ENCODE measurements around the gene CFL1.

DNA sequence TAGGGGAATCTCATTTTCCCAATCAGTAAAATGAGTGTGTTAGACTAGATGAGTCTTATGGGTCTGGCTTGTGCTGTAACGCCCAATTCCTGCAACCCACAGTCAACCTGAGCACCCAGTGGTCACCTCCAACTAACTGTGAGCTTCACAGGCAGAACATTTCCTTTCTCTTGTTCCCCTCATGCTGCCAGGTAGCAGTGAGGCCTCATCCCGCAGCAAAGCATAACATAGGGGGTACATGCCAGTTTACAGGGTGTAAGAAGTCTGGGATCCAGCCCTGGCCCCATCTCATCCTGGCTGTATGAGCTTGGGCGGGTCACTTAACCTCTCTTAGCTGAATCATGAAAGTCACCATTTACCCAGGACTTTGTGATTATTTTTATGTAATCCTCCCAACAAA is 10.9 kb upstream of the CFL1 start:
- TF ChIP-seq, protein P1, sequence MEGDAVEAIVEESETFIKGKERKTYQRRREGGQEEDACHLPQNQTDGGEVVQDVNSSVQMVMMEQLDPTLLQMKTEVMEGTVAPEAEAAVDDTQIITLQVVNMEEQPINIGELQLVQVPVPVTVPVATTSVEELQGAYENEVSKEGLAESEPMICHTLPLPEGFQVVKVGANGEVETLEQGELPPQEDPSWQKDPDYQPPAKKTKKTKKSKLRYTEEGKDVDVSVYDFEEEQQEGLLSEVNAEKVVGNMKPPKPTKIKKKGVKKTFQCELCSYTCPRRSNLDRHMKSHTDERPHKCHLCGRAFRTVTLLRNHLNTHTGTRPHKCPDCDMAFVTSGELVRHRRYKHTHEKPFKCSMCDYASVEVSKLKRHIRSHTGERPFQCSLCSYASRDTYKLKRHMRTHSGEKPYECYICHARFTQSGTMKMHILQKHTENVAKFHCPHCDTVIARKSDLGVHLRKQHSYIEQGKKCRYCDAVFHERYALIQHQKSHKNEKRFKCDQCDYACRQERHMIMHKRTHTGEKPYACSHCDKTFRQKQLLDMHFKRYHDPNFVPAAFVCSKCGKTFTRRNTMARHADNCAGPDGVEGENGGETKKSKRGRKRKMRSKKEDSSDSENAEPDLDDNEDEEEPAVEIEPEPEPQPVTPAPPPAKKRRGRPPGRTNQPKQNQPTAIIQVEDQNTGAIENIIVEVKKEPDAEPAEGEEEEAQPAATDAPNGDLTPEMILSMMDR (IDR thresholded peaks at IDR 0.05 in 4 of 5, conservative IDR thresholded peaks at IDR 0.05 in 1 of 5) = no peak
- TF ChIP-seq POLR2A (IDR thresholded peaks at IDR 0.05) = no peak
